Measurements from ENCODE around the gene ETNPPL.

ETNPPL gene

DNA sequence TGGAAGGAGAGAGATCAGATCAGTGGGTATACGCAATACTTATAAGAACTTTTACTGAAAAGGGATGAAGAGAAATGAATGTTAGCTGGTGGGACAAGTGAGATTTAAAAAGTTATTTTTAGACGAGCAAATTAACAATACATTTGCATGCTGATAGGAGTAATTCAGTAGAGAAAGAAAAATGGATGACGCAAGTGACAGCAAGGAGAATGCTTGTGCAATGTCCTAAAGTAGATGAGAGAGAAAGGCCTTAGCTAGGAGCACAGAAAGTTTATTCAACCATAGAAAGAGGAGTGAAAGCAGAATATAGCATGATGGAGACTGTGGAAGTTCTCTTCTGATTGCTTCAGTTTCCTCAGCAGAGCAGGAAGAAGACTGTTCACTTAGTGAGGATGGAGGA is 66.7 kb downstream of the ETNPPL start:
- DNase-seq (ENCODE audit: low read depth): no peak

- no peak for DNase-seq (ENCODE audit: low read depth)
Observed at GRCh38 chr4:108695062-108695461, 67.8 kb downstream of the ETNPPL start.

DNA sequence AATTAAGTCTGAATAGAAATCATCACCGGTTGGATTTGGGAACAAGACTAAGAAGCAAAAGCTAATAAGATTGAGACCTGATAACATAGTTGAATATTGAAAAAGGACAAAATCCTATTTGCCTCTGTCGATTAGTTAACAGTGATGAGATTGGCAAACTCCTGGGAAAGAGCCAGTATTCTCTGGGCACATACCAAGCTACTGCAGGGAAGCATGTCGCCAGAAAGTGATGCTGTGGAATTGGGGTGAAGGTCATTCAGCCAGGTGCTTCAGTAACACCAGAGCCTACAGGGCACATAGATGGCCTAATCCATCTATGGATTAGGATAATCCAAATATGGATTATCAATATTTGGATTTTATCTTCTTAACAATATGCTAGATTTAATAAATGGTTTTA is 68.4 kb downstream of the ETNPPL start:
- no peak for DNase-seq (ENCODE audit: low read depth)

- no peak for DNase-seq (ENCODE audit: low read depth)
Observed at GRCh38 chr4:108693819-108694218, 69.0 kb downstream of the ETNPPL start.

DNA sequence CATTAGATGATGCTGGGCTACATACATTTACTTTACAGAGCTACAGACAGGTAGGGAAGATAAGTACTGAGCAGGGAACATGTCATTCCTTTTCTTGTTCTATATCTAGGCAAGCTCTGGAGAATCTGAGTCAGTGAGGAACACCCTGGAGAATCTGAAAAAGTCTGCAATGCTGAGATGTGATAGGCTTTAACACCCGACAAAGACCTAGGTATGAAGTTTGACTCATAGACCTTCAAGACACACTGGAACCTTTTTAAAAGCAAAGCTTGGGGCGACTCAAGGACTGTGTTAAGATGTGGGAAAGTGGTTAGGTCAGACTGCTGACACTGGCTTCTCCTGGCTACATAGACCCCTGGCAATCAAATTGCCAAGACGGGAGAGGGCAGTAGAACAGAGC is 69.6 kb downstream of the ETNPPL start:
- DNase-seq (ENCODE audit: low read depth): no peak

Data from stimulated activated CD8-positive, alpha-beta memory T cell treated with anti-CD3 and anti-CD28 coated beads, Interleukin-15, amount 100 ng/mL, for 24 hours (primary cell).